CD4-positive, CD25-positive, alpha-beta regulatory T cell (primary cell): ENCODE measurements around the gene SYMPK. TPM values are rescaled to one million over a fixed set of nuclear protein-coding genes. Genes with fewer than 3 reads are reported as not detected.
A peak's percentile ranks its signal among the peaks of the same experiment; 100 is the strongest.

Experiments used
- ATAC-seq, 2 donors: fragments of 150-1000 bp; cut with Tn5 transposase; one replicate each; pipeline ENCODE4 v1.10.0; 2021; ENCODE audit warnings: low read depth in 2 of 2, moderate number of reproducible peaks in 2 of 2, moderate library complexity in 1 of 2
- DNase-seq, 3 donors: peaks; one replicate each; pipeline versions ENCODE4 v3.0.0 to v3.0.0-alpha.2; 2012 to 2022; ENCODE audit warnings: mixed read lengths in 1 of 3
- H3K27ac ChIP-seq: one replicate; pipeline ENCODE4 v1.7.0; 2013; ENCODE audit warnings: mild to moderate bottlenecking, low read length; ENCODE audit not compliant: insufficient read depth, poor library complexity, severe bottlenecking
- H3K27me3 ChIP-seq: one replicate; pipeline ENCODE4 v1.7.0; 2013; ENCODE audit warnings: low read length; ENCODE audit not compliant: control insufficient read depth, insufficient read depth
- H3K36me3 ChIP-seq: one replicate; pipeline ENCODE4 v1.7.0; 2013; ENCODE audit warnings: mild to moderate bottlenecking, low read length, moderate library complexity; ENCODE audit not compliant: control insufficient read depth, insufficient read depth
- H3K4me1 ChIP-seq: 2 replicates; pipeline ENCODE4 v1.7.0; 2013; ENCODE audit warnings: mild to moderate bottlenecking, low read length; ENCODE audit not compliant: insufficient read depth, control insufficient read depth, poor library complexity, severe bottlenecking
- H3K4me3 ChIP-seq: one replicate; pipeline ENCODE4 v1.7.0; 2013; ENCODE audit warnings: low read depth, mild to moderate bottlenecking, low read length, moderate library complexity
- H3K9me3 ChIP-seq, 2 experiments: 1 replicate in 1 of 2; 2 replicates in 1 of 2; pipeline ENCODE4 v1.7.0; 2013; ENCODE audit warnings: low read length in 2 of 2, mild to moderate bottlenecking in 1 of 2, moderate library complexity in 1 of 2; ENCODE audit not compliant: control insufficient read depth in 2 of 2
- H3K27ac Mint-ChIP-seq, 3 donors: one replicate each; pipeline ENCODE4 v1.8.0; 2020 to 2022; ENCODE audit warnings: mild to moderate bottlenecking in 3 of 3, mixed read lengths in 3 of 3, moderate library complexity in 2 of 3
- H3K27me3 Mint-ChIP-seq: one replicate; pipeline ENCODE4 v1.8.0; 2022; ENCODE audit warnings: mild to moderate bottlenecking, mixed read lengths
- H3K36me3 Mint-ChIP-seq: one replicate; pipeline ENCODE4 v1.8.0; 2020; ENCODE audit warnings: mixed read lengths
- H3K4me1 Mint-ChIP-seq, 4 donors: one replicate each; pipeline ENCODE4 v1.8.0; 2020 to 2022; ENCODE audit warnings: mixed read lengths in 4 of 4, mild to moderate bottlenecking in 1 of 4
- H3K4me3 Mint-ChIP-seq, 4 donors: one replicate each; pipeline ENCODE4 v1.8.0; 2020 to 2022; ENCODE audit warnings: mild to moderate bottlenecking in 4 of 4, mixed read lengths in 4 of 4, moderate library complexity in 3 of 4
- H3K9me3 Mint-ChIP-seq, 7 donors: one replicate each; pipeline ENCODE4 v1.8.0; 2020 to 2022; ENCODE audit warnings: mixed read lengths in 7 of 7, mild to moderate bottlenecking in 3 of 7, moderate library complexity in 2 of 7
- polyA plus RNA-seq, 4 donors: library from polyadenylated mRNA; unstranded; fragments of 300-500 nt; fragmentation: Illumina TruSeq; gene quantifications; one replicate each; pipeline ENCODE4 v1.2.3, GENCODE V29; 2021
- total RNA-seq: library from RNA; stranded (reverse); gene quantifications from one replicate; pipeline ENCODE4 v1.2.3, GENCODE V29; 2022

Gene SYMPK
- total and polyA plus RNA-seq, 5 donors from 2014 or later: 5.0 to 87.6 (median 10.5) TPM

DNA sequence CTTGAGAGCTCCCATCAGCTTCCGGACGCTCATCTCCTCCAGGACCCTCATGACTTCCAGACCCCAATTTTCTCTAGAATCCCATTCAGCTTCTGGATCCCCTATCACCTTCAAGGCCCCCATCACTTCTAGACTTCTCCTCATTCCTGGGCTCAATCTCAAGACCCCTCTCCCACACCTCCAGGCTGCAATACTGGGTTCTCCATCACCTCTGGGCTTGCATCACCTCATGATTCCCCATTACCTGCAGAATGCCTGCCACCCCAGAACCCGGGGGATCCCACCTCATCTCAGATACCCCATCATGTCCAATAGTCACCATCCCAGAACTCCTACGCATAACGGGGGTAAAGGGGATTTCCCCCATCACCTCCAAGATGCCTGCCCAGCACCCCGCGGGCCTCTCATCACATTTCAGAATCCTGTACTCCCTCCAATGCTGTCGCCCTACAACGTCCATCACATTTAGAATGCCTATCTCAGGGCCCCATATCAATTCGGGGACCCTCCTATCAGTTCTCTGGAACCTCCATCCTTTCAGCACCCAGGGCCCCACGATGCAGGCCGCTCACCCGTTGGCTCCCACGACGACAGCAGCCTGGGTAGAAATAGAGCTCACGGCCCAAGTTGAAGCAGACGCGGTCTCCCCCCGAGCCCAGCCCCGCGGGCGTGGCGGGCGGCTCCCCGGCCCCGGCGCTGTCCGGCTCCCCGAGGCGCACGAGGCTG is 71.0 kb downstream of the SYMPK start:
- Mint-ChIP-seq H3K4me3 (peak overlapping the region; percentile 88 to 98 (median 94)), H3K9me3 (peaks cover 0 to 2% (median 0%) of the 10 kb centered on the region in 7 donors), H3K4me1 (peaks cover 7 to 49% (median 31%) of the 10 kb centered on the region in 4 donors), H3K27me3 (peaks cover 15% of the 10 kb centered on the region), H3K27ac (peak overlapping the region; percentile 30 to 94 (median 60)), H3K36me3 (peaks cover 24% of the 10 kb centered on the region)
- H3K27ac ChIP-seq: peak overlapping the region; percentile 61
- peaks cover 25% of the 10 kb centered on the region for H3K4me1 ChIP-seq
- H3K27me3 ChIP-seq: peaks cover 3% of the 10 kb centered on the region
- H3K4me3 ChIP-seq: peak overlapping the region; percentile 70
- DNase-seq (no peak), ATAC-seq (no peak)
- H3K36me3 ChIP-seq: peaks cover 11% of the 10 kb centered on the region
- H3K9me3 ChIP-seq: no peaks in the 10 kb centered on the region

- ATAC-seq (no peak), DNase-seq (peak in 1 of 3 donors; percentile 70)
- H3K4me3 ChIP-seq: peak overlapping the region; percentile 70
- Mint-ChIP-seq H3K4me1 (peaks cover 7 to 49% (median 31%) of the 10 kb centered on the region in 4 donors), H3K36me3 (peaks cover 30% of the 10 kb centered on the region), H3K27ac (peak overlapping the region in 2 of 3 donors; percentile 22 to 30), H3K4me3 (peak overlapping the region; percentile 88 to 98 (median 94)), H3K27me3 (peaks cover 15% of the 10 kb centered on the region), H3K9me3 (peaks cover 0 to 2% (median 0%) of the 10 kb centered on the region in 7 donors)
- H3K9me3 ChIP-seq: no peaks in the 10 kb centered on the region
- peaks cover 19% of the 10 kb centered on the region for H3K36me3 ChIP-seq
- H3K4me1 ChIP-seq: peaks cover 25% of the 10 kb centered on the region
- peaks cover 3% of the 10 kb centered on the region for H3K27me3 ChIP-seq
- H3K27ac ChIP-seq: no peak overlapping the region
Observed at GRCh38 chr19:45790942-45791341, 72.0 kb downstream of the SYMPK start.

DNA sequence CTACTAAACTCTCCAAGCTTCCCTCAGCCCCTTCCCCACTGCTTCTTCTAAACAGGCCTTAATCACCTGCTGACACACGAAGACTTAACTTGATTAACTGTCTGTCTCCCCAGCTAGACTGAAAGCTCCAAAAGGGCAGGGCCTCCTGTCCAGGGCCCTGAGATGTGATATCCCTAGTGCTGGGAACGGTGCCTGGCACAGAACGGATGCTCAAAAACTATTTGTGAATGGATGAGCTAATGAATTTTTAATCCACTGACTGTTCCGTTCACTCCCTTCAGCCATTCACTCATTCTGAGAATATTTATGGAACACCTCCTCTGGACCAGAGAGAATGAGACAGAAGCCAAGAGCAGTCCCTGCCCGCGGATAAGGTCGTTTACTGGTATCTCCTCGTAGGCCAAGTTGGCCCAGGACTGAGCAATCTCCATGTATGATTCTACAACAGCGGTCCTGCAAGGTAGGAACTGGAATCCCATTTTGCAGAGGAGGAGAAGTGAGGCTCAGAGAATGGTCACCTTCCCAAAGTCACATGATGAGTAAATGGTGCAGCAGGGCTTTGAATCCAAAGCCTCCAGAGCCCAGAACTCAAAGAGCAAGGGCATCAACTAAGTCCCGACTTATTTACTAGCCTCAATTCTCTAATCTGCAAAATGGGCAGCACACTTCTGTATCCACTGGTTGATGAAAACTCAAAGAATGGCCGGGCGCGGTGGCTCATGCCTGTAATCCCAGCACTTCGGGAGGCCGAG is 73.7 kb downstream of the SYMPK start:
- Histone ChIP-seq H3K9me3 (no peaks in the 10 kb centered on the region), H3K36me3 (peaks cover 19% of the 10 kb centered on the region), H3K27me3 (no peaks in the 10 kb centered on the region), H3K27ac (no peak overlapping the region), H3K4me3 (no peak overlapping the region), H3K4me1 (peaks cover 25% of the 10 kb centered on the region)
- H3K27me3 Mint-ChIP-seq: peaks cover 10% of the 10 kb centered on the region
- ATAC-seq (no peak), DNase-seq (no peak)
- peak overlapping the region in 3 of 4 donors; percentile 15 to 37 (median 15) for H3K4me3 Mint-ChIP-seq
- H3K36me3 Mint-ChIP-seq: peaks cover 30% of the 10 kb centered on the region
- H3K27ac Mint-ChIP-seq: peak overlapping the region in 1 of 3 donors; percentile 15
- peaks cover 7 to 45% (median 31%) of the 10 kb centered on the region in 4 donors for H3K4me1 Mint-ChIP-seq
- H3K9me3 Mint-ChIP-seq: peaks cover 0 to 2% (median 0%) of the 10 kb centered on the region in 7 donors

DNA sequence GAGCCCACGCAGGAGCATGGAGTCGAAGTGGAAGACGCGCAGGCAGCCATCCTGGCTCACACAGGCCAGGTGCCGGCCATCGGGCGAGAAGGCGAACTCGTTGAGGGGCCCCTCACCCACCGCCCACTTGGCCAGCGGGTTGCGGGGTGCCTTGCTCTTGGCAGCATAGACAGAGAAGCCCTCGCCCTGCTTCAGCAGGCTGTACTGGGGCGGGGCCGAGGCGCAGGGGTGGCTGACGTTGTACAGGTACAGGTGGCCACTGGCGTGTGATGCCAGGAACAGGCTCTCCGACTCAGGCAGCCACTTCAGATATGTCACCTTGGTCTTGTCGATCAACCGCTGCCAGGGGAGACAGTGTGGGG is 76.4 kb downstream of the SYMPK start:
- no peaks in the 10 kb centered on the region for H3K9me3 ChIP-seq
- Mint-ChIP-seq H3K9me3 (no peaks in the 10 kb centered on the region), H3K4me1 (peaks cover 7 to 26% (median 16%) of the 10 kb centered on the region in 4 donors), H3K36me3 (peaks cover 30% of the 10 kb centered on the region), H3K4me3 (no peak overlapping the region), H3K27ac (no peak overlapping the region), H3K27me3 (no peaks in the 10 kb centered on the region)
- no peak overlapping the region for H3K27ac ChIP-seq
- ATAC-seq: no peak
- DNase-seq: no peak
- no peaks in the 10 kb centered on the region for H3K27me3 ChIP-seq
- no peak overlapping the region for H3K4me3 ChIP-seq
- H3K36me3 ChIP-seq: peaks cover 19% of the 10 kb centered on the region
- H3K4me1 ChIP-seq: peaks cover 11% of the 10 kb centered on the region

DNA sequence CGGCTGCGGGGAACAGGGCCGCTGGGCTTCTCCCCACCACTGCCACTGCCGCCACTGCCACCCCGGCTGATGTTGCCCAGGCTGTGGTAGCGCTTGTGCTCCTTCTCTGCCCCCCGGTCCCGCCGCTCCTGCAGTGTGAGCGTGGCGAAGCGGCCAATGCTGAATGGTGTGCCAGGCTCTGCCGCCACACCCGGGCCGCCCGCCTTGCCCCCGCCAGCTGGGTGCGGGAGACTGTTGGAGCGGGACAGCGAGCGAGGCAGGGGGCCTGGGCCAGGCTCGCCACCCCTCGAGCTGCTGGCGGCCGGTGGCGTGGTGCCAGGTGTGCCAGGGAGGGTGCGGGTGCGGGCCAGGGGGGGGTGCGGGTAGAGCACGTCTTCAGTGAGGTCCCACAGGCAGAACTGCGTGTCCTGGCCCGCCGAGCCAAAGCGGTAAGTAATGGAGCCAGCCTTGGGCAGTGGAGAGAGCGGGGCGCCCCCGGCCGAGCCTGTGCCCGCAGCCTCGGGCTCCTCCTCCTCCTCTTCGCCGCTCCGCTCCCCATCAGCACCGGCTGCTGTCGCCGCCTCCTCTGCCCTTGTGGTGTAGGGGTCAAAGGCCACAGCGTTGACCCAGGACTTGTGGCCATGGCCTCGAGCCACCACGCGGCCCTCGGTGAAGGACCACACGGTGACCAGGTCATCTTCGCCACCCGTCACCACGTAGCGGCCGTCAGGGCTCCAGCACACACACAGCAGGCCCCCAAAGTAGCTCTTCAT is 77.0 kb downstream of the SYMPK start:
- ATAC-seq (no peak), DNase-seq (no peak)
- Histone ChIP-seq H3K4me3 (no peak overlapping the region), H3K4me1 (peaks cover 6% of the 10 kb centered on the region), H3K27me3 (no peaks in the 10 kb centered on the region), H3K27ac (no peak overlapping the region), H3K36me3 (peaks cover 19% of the 10 kb centered on the region), H3K9me3 (no peaks in the 10 kb centered on the region)
- no peak overlapping the region for H3K4me3 Mint-ChIP-seq
- no peaks in the 10 kb centered on the region for H3K9me3 Mint-ChIP-seq
- H3K4me1 Mint-ChIP-seq: peaks cover 3 to 20% (median 11%) of the 10 kb centered on the region in 4 donors
- no peak overlapping the region for H3K27ac Mint-ChIP-seq
- H3K36me3 Mint-ChIP-seq: peaks cover 29% of the 10 kb centered on the region
- no peaks in the 10 kb centered on the region for H3K27me3 Mint-ChIP-seq

DNA sequence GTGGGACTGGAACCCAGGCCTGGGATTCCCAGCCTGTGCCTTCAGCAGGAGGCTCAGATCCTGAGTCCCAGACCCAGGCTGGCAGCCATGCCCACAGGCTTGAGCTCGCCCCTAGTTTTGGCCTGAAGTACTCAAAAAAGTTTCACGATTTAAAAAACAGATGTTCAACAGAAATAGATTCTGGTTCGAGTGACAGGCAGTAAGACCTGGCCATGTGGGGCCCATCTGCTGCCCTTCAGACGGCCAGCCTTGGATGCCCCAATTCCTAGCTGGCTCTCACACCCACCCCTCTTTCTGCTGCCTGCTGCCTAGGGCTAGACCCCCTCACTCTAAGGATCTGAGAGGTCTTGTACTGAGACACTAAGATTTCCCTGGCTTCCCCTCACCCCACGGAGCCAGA is 77.8 kb downstream of the SYMPK start:
- H3K9me3 ChIP-seq: no peaks in the 10 kb centered on the region
- DNase-seq (no peak), ATAC-seq (no peak)
- H3K36me3 ChIP-seq: peaks cover 19% of the 10 kb centered on the region
- H3K4me1 ChIP-seq: no peaks in the 10 kb centered on the region
- Mint-ChIP-seq H3K36me3 (peaks cover 26% of the 10 kb centered on the region), H3K4me3 (no peak overlapping the region), H3K27ac (no peak overlapping the region), H3K27me3 (no peaks in the 10 kb centered on the region), H3K9me3 (no peaks in the 10 kb centered on the region), H3K4me1 (peaks cover 0 to 18% (median 8%) of the 10 kb centered on the region in 4 donors)
- no peak overlapping the region for H3K4me3 ChIP-seq
- H3K27me3 ChIP-seq: no peaks in the 10 kb centered on the region
- H3K27ac ChIP-seq: no peak overlapping the region

GRCh38 chr19:45784096-45784495 is 78.9 kb downstream of the SYMPK start:
- Histone ChIP-seq H3K36me3 (peaks cover 16% of the 10 kb centered on the region), H3K4me1 (peaks cover 9% of the 10 kb centered on the region), H3K4me3 (no peak overlapping the region), H3K27me3 (no peaks in the 10 kb centered on the region), H3K9me3 (no peaks in the 10 kb centered on the region), H3K27ac (no peak overlapping the region)
- no peak overlapping the region for H3K4me3 Mint-ChIP-seq
- H3K27me3 Mint-ChIP-seq: no peaks in the 10 kb centered on the region
- peaks cover 0 to 28% (median 12%) of the 10 kb centered on the region in 4 donors for H3K4me1 Mint-ChIP-seq
- H3K36me3 Mint-ChIP-seq: peaks cover 27% of the 10 kb centered on the region
- no peak overlapping the region for H3K27ac Mint-ChIP-seq
- H3K9me3 Mint-ChIP-seq: no peaks in the 10 kb centered on the region
- ATAC-seq (no peak), DNase-seq (no peak)
